HG02798 (cell line): ENCODE data around the gene RAI1.
"Not testable (repeated sequence)": the region's sequence is repeated elsewhere in the genome, so short reads cannot be mapped to it uniquely, and the experiment has no call there.

ENCODE experiments used
- ATAC-seq: cut with Tn5 transposase; IDR thresholded peaks from one replicate; pipeline ENCODE4 v1.9.1; 2021; ENCODE audit warnings: mild to moderate bottlenecking; ENCODE audit not compliant: unreplicated experiment, poor library complexity

RAI1 gene

GRCh38 chr17:17678063-17678699 is 3.1 kb upstream of the RAI1 start:
- not testable (repeated sequence) for ATAC-seq

DNA sequence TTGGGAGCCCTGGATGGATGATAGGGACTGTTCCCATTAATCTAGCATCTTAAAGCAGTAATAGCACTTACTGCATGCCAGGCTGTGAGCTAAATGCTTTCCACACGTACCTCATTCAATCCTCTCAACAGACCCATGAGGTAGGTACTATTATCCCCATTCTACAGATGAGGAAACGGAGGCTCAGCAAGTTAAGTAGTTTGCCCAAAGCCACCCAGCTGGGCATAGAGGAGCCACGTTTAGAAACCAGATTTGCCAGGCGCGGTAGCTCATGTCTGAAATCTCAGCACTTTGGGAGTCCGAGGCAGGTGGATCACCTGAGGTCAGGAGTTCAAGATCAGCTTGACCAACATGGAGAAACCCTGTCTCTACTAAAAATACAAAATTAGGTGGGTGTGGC is 2.0 kb upstream of the RAI1 start:
- no peak for ATAC-seq

GRCh38 chr17:17679748-17680147 is 1.5 kb upstream of the RAI1 start:
- ATAC-seq, result no peak

DNA sequence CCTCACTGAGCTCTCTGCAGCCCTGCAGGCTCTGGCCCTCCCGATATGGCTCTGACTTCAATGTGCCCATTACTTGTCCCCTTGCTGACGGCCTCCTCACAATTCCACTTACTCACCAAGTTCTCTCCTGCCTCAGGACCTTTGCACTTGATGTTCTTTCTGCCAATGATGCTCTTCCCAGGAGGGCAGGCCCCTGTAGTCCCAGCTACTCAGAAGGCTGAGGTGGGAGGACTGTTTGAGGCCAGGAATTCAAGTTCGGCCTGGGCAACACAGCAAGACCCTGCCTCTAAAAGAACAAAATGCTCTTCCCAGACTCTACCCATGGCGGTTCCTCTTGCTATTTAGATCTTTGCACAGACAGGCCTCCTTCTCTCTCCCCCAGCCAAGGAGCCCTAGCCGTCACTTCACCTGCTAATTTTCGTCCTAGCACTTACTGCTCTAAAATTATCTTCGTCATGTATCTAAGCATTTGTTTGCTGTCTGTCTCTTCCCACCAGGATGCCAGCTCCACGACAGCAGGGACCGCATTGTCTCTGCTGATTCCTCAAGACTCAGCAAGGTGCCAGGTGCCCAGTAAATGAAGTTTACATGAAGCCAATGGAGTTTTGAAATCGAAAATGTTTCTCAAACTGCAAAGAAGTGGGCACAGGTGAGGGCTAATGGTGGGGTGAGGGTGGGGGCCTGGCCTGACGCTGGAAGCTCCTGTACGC is 626 bp upstream of the RAI1 start:
- no peak for ATAC-seq

DNA sequence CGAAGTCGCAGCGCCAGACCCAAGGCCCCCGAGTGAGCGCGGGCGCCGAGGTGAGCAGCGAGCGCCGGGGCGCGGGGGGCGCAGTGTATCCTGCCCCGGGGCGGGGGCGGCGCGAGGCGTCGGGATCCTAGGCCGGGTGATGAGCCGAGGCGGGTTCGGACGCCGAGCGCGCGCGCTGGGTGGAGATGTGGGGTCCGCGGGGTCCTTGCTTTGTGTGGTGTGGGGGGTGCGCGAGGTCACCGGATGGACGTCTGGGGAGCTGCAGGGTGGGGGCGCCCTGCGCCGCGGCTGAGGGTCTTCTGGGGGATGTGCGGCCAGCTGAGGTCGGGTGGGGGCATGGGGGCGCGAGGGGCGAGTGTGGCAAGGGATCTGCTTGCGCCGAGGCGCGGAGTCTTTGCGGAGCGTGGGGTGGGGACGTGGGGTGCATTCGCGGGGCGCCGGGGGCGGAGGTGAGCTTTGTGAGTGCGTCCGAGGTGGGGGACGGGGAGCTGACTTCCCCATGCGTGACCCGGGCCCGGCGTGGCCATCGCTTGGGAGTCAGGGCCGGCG is 560 bp downstream of the RAI1 start:
- no peak for ATAC-seq

- ATAC-seq, result peak; percentile 45
Observed at GRCh38 chr17:17682293-17682736, 1.1 kb downstream of the RAI1 start.

GRCh38 chr17:17682737-17683680 is 1.8 kb downstream of the RAI1 start:
- ATAC-seq, result peak; percentile 28

- no peak for ATAC-seq
Observed at GRCh38 chr17:17683710-17684365, 2.6 kb downstream of the RAI1 start.

- ATAC-seq, result no peak
Observed at GRCh38 chr17:17684906-17685774, 3.9 kb downstream of the RAI1 start.

GRCh38 chr17:17685775-17686291 is 4.6 kb downstream of the RAI1 start:
- ATAC-seq, result no peak

GRCh38 chr17:17689312-17689711 is 8.1 kb downstream of the RAI1 start:
- ATAC-seq, result no peak

DNA sequence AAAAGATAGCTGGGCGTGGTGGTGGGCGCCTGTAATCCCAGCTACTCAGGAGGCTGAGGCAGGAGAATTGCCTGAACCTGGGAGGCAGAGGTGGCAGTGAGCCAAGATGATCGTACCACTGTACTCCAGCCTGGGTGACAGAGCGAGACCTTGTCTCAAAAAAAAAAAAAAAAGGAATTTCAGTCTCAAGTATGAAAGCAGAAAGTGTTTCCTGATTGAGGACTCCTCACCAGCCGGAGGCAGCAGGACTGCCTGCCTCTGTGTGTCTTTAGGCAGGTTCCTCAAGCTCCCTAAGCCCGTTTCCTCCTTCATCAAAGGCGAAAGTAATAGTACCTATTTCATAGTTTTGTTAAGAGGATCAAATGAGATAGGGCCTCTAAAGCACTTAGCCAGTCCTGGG is 9.0 kb downstream of the RAI1 start:
- ATAC-seq, result not testable (repeated sequence)

GRCh38 chr17:17691468-17692263 is 10.4 kb downstream of the RAI1 start:
- no peak for ATAC-seq

- ATAC-seq, result no peak
Observed at GRCh38 chr17:17692353-17693252, 11.3 kb downstream of the RAI1 start.

- no peak for ATAC-seq
Observed at GRCh38 chr17:17693253-17694168, 12.3 kb downstream of the RAI1 start.
